Stimulated activated CD8-positive, alpha-beta memory T cell treated with anti-CD3 and anti-CD28 coated beads, Interleukin-4, amount 100 ng/mL, for 1 hour (primary cell): Measurements from ENCODE around the gene KCNH1.

ENCODE experiments used
- DNase-seq, 2 donors: peaks; one replicate each; pipeline ENCODE4 v3.0.0-alpha.2; 2020; ENCODE audit warnings: low read depth in 2 of 2, low spot score in 1 of 2

Gene KCNH1

DNA sequence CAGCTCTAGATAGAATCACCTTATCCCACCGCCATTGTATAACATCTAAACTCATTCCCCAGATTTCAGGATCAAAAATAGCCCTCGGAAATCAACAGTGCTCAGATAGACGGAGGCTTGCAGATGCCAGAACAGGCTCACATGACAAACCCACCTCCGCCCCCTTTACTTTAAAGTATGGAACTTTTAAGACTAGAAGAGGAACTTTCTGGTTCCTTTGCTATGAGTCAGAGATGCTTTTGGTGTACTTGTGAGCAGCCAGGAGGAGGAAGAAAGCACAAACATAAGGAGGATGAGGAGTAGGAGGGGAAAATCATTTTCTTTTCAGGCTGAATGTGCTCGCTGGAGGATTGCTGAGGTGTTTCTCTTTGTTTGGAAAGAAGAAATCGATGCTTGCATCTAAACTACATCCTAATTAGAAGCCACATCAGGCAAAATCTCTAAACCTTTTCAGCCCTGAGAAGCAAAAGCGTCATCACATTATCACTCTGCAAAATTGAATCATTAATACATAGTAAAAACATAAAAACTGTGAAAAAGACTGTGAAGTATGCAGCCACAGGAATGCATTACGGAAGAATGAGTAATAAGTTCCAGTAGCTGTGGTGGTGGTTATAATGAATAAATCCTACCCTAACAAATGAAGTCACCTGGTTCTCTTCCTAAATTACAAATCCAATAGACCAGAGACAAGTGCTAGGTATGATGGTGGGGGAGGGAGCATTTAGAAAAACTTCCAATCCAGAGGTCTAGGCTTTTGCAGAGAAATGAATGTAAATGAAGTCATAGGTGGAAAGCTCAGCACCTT is 251.3 kb downstream of the KCNH1 start:
- DNase-seq = no peak

DNA sequence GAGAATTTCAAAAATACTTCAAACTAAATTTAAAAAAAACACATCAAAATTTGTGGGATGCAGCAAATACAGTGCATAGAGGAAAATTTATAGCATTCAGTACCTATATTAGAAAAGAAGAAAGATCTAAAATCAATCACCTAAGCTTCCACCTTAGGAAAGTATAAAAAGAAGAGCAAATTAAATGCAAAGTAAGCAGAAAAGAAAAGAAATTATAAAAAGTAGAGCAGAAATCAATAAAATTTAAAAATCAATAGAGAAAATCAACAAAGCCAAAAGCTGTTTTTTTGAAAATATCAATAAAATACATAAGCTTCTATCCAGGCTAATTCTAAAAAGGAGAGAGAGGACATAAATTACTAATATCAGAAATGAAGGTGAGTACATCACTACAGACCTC is 255.4 kb downstream of the KCNH1 start:
- DNase-seq = no peak

DNA sequence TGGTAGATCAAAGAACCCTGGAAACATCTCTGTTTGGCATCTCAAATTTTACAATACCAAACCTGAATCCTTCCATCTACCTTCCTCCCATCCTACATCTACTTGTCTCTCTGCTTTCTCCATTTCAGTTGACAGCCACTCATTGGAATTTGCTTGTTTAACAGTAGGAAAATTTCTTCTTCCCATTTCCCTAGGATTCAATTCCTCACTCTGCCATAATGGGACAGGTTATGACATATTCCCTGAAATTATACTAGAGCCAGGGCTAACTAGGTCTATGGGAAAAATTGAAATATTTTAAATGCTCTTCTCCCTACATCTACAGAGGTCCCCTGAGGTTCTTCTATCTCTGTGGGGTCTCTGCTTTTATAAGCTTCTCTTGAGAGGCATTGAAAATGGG is 257.7 kb downstream of the KCNH1 start:
- no peak for DNase-seq

DNA sequence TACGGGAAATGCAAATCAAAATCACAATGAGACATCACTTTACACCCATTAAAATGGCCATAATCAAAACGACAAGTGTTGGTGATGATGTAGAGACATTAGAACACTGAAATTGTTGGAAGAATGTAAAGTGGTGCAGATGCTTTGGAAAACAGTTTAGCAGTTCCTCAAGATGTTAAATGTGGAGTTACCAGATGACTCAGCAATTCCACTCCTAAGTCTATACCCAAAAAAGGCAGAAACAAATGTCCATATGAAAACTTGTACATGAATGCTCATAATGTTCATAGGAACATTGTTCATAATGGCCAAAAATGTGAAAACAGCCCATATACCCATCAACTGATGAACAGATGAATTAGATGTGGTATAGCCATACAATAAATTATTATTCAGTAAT is 267.4 kb downstream of the KCNH1 start:
- DNase-seq = no peak

DNA sequence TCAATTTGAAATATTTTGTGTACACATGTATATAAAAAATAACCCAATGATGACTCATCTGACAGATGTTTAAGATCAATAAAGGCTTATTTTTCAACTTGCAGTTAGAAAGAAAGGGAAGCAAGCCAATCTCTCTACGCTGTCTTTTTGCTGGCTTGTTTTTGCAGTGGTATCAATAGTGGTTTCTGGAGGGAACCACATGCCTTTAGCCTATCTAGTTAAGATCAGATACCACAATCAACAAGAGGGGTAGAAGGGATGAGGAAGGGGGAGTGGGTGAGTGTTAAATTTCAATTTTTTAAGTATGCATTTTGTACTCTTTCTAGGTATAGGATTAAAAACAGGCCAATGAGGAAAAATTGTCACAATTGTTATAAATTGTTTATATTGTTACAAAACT is 276.2 kb downstream of the KCNH1 start:
- DNase-seq = no peak

DNA sequence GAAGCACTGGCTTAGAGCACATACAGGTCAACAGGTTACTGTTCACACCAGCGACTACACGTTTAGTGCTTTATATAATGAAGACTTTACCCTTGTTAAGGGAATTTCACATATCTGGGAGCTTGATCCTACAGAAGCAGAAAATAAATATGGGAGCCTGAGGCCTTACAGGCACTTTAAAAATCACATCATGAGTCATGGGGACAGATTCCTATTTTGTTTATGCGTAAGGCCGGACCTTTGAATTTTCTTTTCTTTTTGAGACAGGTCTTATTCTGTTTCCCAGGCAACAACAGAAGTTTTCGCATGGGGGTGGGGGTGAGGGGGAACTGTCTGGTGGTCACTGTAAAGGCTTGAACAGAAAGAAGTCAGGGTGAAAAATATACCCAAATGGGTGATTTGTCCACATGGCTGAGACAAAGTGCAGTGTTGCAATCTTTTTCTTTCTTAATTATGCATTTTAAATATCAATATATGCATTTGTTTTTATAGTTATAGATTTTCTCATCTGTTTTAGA is 276.7 kb downstream of the KCNH1 start:
- no peak for DNase-seq

DNA sequence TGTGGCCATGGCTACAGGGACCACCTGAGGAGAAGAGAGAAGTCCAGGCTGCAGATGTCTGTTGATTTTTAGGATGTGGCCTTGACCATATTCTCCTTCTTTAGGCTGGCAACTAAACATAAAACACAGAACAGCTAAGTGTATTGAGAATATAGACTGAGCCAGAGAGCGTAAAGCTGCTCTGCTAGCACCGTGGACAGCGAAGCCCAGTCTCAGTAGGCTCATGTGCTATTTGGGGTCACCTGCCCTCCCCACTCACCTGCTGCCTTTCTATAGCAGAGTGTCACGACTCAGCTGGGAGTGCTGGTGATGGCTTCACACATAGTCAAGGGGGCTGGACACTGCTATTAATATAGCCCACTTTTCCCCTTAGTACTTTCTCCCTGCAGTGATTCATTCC is 278.5 kb downstream of the KCNH1 start:
- DNase-seq = no peak

DNA sequence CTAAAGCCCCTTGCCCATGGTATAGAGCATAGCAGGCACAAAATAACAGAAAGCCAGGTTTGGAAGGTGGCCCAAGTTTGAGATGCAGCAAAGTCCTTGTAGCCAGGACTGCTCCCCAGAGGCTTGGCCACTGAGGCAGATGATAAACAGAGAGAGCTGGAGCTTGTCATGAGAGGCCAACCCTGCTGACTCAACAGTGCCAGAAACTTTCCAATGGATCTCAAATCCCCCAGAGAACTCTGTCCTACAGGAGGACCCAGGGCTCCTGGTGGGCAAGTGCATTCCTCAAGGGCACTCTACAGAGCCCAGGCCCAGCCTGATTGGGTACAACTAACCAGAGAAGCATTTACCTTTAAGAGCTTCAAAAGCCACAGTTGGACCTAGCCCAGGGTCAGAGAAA is 280.7 kb downstream of the KCNH1 start:
- DNase-seq = no peak

DNA sequence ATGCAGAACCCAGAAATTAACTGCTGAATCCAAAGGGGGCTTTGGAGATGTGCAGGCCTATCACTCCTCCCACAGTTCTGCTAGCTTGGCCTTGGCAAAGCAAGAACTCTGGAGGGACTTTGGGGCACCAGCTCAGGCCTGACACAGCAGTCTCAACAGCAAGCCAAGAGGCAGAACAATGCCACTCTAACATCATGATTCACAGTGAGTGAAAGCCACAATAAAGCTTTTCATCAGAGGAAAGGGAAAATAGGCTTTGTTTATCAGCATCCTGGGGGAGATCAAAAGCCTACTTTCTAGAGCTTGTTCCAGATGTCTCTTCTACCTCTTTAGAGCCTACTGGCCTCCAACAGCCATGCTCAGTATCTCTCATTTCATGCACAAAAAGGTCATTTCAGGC is 283.4 kb downstream of the KCNH1 start:
- DNase-seq = no peak

DNA sequence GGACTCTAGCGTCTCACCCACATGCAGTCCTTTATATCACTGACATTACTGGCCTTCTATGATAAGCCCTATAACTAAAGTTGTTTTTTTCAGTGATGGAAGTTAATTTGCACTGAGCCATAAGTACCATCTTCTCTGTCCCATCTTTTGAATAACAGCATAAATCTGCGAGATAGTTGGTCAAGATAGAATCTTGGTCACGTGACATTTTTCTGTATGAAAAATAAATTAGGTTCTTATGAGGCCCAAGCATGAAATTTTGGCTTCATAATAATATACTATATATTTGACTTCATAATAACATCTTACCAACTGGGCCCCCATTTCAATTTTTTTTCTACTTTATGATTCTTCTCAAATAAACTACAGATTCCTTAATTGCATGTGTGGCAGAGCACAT is 285.5 kb downstream of the KCNH1 start:
- no peak for DNase-seq

DNA sequence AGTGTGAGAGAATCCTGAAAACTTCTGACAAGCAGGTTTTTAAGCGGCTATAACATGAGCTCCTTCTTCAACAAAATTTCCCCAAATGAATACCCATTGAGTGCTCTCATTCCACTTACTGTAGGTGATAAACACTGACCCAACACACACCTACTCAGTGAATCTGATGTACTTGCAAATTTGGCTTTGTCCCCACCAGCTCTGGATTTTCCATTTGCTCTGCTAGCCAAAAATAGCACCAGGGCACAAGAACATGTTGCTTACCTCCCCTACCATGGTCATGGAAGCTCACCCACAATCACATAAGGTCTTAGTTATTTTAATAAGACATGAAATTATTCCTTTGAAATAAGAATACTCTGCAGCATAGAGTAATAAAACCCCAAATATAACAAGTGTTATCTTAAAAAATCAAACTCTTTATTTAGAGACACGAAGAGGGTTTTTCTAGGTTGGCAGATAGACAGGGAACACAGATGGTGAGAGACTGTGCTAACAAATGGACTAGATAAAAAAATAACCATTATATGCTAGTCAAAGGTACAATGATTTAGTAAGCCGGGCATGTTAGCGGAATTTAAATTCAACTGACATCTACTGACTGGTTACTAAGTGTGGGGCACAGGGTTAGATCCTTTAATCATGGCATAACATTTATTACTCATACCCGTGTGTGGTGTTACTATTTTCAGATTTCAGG is 291.9 kb downstream of the KCNH1 start:
- no peak for DNase-seq

DNA sequence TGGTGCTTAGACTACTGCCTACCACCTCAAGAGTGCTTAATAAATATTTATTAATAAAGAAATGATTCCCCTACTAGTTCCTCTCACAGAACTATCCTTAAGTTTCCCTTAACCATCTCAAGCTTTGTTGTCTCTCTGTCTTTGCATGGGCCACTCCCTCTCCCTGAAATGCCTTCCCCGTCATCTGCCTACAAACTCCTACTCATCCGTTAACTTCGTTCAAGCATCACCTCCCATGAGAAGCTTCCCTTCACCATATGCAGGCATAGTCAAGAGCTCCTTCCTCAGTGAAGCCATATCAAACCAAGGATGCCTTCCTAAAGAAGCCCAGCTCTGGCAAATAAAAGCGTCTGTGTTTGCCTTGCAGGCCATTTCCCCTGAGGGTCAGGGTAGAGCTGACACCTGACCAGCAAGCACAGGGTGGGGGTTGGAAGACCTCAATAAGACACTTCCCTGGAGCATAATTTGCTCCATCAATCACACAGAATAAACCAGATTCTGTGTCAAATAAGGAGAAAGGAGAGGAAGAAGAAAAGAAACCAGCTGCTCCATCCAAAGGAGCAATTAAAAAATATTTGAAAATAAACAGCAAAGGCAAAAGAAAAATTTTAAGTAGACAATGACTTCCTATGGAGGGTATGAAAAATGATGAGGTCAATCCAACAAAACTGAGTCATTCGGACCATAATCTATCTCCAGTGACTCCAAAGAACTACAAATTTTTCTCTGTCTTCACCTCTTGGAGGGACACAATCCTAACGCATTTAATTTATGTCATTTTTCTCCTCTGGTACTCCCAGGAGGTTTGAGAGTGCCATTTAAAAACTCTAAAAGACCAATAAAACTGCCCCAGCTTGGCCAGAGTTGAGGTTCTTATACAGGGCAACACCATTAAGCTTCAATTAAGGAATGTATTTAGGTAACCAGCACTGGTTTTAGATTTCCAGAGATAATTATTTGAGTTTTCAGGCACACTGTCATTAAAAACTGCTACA is 303.6 kb downstream of the KCNH1 start:
- DNase-seq = no peak

DNA sequence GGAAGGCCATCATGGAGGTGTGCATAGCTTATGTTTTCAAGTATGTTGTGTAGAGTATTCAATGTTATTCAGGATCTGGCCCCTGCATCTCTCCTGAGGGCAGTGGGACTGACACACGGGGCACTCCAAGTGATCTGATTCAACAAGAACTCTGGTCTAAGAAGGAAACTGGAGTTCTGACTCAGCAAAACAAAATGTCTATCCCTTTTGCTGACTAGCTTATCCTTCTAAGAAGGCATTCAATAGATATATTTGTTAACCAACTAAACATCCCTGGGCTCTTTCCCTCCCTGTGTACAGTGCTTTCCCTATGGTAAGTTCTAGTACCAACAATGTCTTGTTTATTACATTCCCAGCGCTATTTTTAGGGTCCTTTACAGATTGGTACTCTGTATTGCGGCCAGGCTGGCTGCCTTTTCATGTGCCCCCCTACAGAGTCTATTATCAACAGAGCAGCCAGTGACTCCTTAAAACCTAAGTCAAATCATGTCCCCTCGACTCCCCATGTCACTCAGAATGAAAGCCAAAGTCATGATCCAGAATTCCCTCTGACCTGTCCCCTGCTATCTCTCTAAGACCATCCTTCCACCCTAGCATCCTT is 304.9 kb downstream of the KCNH1 start:
- DNase-seq = no peak

DNA sequence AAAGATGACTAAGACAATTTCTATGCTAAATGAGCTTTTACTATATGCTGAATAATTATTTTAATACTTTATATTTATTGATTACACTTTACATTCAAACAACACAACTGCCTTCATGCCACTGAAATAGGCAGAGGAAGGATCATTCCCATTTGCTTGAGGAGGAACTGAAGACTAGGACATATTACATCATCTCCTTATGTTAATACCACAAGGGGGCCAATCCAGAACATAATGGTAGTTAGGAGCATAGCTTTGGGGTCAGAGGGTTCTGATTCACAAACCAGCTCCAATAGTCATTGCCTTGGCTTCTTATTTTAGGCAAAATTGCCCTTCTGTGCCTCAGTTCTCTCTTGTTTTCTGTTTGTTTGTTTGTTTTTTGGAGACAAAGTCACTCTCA is 306.5 kb downstream of the KCNH1 start:
- no peak for DNase-seq

DNA sequence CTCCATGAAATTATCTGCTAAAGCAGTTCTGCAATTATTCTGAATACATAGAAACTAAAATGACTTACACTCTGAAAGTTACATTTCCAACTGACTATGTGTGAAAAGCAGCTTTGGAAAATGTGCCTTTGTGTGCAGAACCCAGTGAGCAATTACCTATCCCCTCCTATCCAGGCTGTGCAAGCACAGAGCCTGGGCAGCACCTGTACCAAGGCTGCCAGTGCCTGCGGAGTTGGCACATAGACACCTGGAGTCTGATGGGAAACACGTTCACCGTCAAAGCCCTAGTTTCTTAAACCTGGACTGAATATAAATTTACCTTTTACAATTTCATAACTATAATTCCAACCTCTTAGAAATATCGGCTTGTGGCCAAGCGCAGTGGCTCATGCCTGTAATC is 307.3 kb downstream of the KCNH1 start:
- DNase-seq = no peak

DNA sequence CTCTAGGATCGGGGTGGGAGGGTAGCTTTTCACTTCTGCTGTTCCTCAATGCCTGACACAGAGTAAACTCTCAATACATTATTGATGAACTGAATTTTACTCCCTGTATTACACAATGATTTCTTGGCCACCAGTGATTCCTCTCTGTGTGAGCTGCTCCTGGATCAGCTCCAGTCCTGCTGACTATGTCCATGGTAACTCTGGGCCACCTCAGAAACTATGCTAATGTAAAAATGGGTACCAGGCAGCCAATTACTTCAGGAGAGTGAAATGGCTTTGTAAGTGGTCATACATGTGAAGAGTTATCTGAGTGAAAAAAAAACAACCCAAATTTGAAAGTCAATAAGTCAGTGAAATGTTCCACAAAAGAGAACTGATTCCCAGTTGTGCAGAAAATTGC is 311.0 kb downstream of the KCNH1 start:
- no peak for DNase-seq

DNA sequence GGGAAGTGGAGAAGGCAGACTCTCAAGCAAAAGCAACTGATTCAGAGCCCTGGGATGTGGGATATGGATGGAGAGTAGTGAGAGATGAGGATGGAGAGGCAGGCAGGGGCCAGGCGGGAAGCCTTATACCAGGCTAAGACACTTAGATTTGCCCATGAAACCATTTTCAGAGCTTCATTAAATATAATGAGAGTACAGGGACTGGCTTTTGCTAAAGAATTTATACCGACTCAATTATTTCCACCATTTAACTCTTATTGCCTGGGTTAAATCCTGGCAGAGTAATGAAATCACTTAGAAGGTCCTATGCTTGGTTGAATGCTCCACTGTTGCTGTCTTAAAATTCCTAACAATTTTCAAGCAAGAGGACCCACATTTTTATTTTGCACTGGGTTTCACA is 311.7 kb downstream of the KCNH1 start:
- DNase-seq = no peak

DNA sequence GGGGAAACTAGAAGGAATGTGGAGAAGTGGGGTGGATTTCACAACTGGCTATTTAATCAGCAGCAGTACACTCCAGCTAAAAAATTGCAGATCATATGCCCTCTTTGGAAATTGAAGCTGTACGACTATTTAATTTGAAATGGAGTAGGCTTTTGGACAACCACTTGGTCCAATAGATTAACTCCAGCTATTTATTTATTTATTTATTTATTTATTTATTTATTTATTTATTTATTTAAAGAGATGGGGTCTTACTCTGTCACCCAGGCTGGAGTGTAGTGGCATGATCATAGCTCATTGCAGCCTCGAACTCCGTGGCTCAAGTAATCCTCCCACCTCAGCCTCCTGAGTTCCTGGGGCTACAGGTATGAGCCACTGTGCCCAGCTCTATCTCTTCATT is 312.3 kb downstream of the KCNH1 start:
- DNase-seq = no peak

DNA sequence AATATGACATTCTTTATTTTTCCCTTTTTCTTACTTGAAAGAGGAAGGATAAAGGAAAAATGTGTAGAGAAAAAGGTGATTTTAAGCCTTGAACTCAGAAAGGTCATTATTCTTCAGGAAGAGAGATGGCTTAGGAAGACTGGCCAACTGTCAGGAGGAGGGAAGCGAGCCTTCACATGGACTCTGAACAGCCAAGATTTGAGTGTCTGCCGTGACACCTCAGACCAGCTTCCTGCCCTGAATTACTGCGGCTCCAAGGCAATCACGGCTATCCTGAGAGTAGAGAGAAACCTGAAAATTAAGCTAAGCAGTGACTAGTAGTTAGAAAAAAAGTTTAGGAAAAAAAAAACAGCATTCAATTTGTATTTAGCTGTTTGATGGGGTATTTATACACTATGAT is 314.7 kb downstream of the KCNH1 start:
- no peak for DNase-seq

DNA sequence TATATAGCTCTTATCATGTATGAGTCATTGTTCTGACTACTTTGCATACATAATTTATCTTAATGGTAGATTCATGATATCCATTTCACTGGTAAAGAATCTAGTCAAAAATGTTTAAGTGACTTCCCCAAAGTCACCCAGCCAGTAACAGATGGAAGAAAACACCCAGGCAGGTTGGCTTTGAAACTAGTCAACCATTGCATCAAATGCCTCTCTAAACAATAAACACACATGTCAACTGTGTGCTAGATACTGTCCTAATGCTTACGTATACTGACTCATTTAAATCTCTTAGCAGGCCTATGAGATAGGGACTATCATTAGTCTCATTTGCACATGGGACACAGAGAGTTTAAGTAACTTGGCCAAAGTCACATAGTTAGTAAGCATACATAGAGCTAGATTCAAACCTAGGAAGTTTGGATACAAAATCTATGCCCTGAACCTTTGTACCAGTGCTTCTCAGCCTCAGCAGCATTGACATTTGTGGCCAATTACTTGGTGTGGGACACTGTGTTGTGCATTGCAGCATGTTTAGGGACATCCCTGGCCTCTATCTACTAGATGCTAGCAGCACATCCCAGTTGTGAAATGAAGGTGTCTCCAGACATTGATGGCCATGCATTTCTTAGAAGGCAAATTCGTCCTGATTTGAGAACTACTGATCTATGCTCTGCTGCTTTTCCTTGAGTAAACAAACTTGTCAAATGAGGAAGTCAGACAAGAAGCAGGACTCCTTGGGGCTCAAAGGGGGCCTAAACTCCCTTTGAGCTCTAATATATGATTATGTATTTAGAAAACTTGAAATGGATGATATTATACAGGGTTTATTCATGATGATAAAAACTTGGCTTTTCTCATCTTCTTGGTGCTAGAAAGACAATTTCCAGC is 316.3 kb downstream of the KCNH1 start:
- no peak for DNase-seq
